RWPE1 (cell line): Measurements from ENCODE around the gene SOX1.

Experiments used
- CTCF ChIA-PET: fragments of 350-600 bp; sonication (Branson Sonifier 250); formaldehyde crosslinking; extraction: SDS; loops from one replicate; lab custom pipeline; 2021; lab: Yijun Ruan, JAX
- POLR2A ChIA-PET: fragments of 400-600 bp; formaldehyde crosslinking; extraction: SDS; loops from one replicate; lab custom pipeline; 2020; ENCODE audit warnings: antibody characterized with exemption; ENCODE audit not compliant: low non-redundant PET; lab: Yijun Ruan, JAX
- DNase-seq: peaks from one replicate; pipeline ENCODE4 v3.0.0; 2012; ENCODE audit warnings: low spot score
- H3K27ac ChIP-seq: fragments of 450-650 bp; 2 replicates; pipeline ENCODE4 v1.5.1; 2017
- TF ChIP-seq, protein P1 (sequence below): fragments of 450-650 bp; conservative IDR thresholded peaks from 2 replicates; pipeline ENCODE4 v1.5.1; 2017; ENCODE audit warnings: low read depth, mild to moderate bottlenecking

The SOX1 gene

DNA sequence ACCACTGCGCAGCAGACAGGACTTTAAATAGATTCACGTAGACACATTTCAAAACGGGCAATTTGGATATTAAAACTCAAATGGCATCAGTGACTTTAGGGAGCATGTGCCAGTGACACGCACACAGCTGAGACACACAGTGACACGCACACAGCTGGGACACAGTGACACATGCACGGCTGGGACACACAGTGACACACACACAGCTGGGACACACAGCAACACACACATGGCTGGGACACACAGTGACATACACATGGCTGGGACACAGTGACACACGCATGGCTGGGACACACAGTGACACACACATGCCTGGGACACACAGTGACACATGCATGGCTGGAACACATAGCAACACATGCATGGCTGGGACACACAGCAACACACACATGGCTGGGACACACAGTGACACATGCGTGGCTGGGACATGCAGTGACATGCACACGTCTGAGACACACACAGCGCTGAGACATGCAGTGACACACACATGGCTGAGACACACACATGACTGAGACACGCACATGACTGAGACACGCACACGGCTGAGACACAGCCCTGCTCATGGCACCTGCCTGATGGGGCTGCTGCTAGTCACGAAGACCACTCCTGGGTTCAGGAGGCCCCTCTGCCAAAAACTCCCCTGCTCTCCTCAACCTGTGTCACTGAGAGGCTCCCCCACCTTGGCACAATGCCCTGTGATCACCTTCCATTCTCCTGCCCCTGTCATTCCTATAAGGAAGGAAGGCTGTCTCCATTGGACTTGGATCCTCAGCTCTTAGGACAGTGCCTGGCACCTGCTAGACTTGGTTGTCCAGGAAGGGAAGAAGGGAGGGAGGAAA lies 52.5 kb downstream of the SOX1 start:
- no peak for DNase-seq
- POLR2A ChIA-PET: no interaction called here
- CTCF ChIA-PET: no interaction called here
- H3K27ac ChIP-seq: no peak overlapping the region
- TF ChIP-seq, protein P1, sequence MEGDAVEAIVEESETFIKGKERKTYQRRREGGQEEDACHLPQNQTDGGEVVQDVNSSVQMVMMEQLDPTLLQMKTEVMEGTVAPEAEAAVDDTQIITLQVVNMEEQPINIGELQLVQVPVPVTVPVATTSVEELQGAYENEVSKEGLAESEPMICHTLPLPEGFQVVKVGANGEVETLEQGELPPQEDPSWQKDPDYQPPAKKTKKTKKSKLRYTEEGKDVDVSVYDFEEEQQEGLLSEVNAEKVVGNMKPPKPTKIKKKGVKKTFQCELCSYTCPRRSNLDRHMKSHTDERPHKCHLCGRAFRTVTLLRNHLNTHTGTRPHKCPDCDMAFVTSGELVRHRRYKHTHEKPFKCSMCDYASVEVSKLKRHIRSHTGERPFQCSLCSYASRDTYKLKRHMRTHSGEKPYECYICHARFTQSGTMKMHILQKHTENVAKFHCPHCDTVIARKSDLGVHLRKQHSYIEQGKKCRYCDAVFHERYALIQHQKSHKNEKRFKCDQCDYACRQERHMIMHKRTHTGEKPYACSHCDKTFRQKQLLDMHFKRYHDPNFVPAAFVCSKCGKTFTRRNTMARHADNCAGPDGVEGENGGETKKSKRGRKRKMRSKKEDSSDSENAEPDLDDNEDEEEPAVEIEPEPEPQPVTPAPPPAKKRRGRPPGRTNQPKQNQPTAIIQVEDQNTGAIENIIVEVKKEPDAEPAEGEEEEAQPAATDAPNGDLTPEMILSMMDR: no peak

DNA sequence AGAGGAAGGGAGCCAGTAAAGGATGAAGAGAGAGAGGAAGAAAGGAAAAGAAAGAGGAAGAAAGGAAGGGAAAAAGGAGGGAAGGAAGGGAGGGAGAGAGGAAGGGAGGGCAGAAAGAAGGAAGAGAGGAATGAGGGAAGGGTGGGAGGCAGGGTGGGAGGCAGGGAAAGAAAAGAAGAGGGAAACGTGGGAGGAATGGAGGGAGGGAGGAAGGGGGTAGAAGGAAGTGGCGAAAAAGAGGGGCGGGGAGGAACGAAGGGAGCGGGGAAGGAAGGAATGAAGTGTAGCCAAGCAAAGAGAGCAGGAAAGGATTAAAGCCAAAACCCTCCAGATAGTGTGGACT lies 53.1 kb downstream of the SOX1 start:
- TF ChIP-seq, protein P1: no peak
- no peak overlapping the region for H3K27ac ChIP-seq
- CTCF ChIA-PET: interaction anchor here (0.6 kb wide), 1 partner anchor 323 kb away, joined by 3 read pairs; no protein-coding TSS in a partner anchor
- POLR2A ChIA-PET: no interaction called here
- no peak for DNase-seq
